Left hindlimb (tissue), 1 donor: ENCODE results near the gene MIB1.

Experiments
- DNase-seq: peaks from one replicate; pipeline ENCODE4 v3.0.0-alpha.2; 2018

The MIB1 gene

DNA sequence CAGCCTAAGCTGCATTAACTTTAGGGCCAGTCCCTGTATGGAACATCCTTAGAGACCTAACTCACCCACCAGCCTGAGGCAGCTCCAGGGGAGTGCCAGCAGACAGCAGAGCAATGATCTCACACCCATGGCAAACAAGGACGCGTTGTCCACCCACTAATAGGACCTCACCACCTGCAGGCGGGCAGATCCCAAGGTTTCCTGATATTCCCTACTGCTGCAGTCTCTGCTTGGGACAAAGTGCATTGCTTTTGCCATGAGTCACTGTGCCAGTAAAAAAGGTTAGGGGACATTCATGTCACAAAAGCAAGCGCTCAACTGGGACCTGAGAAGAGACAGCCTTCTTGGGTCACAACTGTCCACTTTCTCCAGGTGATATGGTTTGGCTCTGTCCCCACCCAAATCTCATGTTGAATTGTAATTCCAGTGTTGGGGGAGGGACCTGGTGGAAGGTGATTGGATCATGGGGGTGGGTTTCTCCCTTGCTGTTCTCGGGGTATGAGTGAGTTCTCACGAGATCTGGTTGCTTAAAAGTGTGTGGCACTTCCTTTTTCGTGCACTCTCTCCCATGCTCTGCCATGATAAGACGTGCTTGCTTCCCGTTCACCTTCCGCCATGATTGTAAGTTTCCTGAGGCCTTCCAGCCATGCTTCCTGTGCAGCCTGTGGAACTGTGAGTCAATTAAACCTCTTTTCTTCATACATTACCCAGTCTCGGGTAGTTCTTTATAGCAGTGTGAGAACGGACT is 160.2 kb downstream of the MIB1 start:
- no peak for DNase-seq

DNA sequence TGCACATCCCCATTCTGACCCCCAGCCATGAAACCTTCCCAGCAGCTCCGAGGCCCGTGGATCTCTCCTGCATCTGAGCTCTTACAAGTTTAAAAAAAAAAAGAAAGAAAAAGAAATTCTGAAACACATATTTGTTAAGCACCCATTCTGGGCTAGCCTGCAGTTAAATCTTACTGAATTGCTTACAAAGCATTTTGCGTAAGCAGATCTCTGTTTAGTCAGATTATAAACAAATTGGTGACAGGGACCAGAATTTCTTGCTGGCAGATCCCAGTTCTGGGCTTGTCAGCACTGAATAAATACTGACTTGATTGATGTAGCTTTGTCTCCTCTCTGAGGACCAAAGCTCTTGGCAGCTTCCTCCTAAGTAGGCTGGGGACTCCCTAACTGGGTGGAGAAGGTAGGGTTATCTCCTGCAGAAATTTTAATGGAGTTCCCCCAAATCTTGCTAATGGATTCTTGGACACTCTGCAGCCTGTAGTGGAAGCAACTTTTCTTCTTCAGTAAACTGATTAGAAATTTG is 160.9 kb downstream of the MIB1 start:
- no peak for DNase-seq

DNA sequence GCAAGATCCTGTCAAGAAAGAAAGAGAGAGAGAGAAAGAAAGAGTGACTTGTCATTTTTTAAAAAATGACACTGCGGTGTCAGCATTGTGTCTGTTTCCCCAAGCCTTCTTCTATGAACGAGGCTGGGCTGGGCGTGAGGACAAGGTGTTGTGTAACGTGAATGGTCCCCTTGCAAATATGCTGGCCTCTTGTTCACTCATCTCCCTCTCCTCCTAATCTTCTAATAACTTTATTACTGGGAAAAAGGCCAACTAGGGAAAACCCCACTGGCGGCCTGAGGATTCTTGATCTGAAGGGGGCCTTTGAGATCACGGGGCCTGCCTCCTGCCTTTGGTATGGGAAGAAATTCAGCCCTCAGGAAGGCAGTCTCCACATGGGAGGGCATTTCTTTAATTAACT is 163.1 kb downstream of the MIB1 start:
- DNase-seq: no peak

DNA sequence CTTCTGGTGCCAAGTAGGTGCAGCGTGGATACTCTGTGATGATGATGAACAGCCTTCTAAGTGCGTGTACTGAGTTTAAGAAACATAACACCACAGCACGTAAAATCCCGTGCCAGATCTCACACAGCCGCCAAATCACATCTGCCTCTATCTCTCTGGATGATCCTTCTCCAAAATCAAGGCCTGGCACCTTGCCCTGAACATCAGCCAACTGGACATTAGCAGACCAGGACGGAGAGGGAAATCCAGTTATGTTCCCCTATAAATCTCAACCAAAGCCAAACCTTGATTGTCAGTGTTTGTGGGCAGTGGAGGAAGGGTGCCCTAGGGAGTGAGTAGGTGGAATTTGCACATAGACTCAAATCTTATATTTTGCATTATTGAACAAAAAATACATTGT is 164.3 kb downstream of the MIB1 start:
- no peak for DNase-seq

DNA sequence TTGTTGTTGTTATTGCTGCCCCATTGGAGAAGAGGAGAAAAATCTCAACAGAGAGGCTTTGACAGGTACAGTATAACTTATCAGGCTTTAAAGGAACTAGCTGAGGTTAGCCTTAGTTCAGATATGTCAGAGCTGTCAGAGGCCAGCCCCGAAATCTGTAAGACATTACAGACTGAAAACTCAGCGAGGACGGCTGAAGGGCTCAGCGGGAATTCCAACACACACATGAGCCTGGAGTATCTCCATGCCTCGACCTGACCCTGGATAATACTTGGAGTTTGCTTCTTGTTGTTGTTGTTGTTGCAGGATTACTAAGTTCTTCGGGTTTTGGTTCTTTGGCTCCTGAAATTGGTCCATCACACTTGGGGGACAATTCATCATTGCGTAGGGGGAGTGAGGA is 166.9 kb downstream of the MIB1 start:
- no peak for DNase-seq

DNA sequence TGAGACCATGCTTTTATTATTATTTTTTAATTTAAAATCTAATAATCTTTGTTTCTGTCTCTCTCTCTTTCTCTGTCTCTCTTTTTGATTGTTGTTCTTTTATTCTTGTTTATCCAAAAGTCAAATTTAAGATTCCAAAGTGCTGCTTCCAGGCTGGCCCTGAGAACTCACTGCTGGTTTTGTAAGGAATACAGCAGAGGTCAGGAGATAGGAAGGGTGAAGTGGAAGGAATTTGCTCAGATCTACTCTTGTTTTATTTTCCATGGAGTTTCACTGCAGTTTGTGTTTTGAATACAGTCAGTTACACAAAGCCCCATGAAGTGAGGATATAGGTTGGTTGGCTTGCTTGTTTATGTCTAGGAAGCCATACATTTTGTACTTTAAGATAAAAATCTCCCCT is 168.1 kb downstream of the MIB1 start:
- no peak for DNase-seq

DNA sequence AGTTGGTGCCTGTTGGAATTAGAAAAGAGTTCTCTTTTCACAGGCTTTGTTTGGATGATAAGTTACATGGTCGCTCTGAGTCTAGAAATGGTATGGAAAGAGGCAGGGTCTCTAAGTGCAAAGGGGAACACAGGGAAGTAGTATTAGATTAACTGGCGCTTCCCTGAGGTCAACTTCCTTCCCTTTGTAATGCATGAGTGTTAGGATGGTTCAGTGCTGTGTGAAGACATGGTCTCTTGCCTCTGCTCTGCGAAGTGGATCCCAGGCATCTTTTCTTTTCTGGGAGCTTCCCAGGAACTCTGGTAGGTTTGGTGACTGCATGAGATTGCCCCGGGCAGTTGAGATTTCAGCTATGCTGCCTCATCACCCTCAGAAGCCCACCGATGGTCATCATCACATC is 170.3 kb downstream of the MIB1 start:
- DNase-seq: no peak

DNA sequence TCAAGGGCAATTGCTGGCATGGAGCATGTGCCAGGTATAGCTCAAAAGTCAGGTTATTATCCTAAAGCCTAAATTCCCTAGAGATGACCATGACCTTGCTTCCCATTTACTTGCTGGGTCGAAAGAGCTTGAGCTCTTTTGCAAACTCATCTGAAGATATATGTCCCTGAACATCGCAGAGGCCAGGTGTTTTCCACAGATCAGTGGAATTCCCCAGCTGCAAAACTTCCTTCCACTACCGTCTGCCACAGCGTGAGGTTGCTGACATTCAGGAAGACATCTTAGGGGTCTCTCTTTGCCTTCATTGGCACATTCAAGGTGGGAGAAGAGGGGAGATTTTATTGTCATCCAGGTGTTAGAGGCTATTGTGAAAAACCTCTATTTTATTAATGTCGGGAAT is 171.0 kb downstream of the MIB1 start:
- no peak for DNase-seq

DNA sequence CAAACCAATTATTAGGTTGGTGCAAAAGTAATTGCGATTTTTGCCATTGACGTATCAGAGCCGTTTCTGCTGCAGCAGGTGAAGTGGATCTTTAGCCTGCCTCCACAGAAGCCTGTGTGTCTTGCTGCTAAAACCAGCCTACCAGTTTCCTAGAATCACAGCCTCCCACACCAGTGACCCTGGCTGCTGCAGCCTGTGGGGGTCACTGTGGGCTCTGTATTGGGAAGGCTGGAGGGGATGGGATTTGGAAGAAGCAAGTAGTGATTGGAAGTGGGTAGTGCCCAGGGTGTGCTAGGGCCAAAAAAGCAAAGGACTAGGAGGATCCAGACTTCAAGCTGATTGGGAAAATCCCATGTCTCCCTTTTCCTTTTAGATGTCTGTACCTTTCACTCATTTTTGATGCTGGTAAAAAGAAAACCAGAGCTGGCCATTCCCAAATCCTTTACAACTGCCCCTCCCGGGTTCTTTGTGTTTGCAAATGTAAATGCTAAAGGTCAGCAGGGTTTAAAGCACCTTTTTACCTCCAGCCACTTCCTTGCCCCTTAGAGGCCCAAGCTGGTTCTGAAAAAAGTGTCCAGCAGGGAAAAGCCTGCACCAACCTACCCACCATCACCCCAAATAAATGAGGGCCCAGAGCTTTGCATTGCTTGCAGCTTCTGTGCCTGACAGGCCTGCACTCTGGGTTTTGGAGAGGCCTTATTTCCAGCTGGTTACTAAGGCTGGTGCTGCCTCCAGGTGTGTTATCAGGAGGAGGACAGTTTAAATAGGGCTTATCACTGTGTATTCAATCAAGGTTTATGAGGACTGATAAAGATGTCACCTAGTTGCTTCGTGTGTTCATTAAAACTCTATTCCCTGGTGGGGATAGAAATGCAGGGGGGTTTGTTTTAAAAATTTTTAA is 172.0 kb downstream of the MIB1 start:
- DNase-seq: no peak

DNA sequence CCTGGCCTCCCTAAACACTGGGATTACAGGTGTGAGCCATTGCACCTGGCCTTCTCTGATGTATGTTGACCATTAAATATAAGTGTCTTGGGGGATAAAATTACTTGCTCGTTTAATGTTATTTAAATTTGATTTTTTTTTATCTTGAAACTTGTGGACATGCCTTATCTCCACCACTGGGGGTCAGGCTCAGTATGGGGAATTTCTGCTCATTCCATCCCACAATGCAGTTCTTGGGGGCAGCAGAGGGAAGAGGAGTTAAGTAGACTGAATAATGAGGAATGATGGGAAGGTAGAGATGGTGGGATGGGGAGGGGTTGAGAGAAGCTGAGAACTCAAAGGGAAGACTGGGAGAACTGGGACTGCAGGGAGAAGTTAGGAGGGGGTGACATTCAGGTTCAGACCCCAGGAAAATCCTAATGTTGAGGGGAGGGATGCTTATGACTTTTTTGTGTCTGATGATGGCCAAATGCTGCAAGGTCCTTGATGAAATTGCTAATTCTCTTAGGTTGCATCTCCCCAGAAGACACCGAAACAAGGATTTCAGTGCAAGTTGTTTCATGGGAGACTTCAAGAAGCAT is 174.2 kb downstream of the MIB1 start:
- no peak for DNase-seq

DNA sequence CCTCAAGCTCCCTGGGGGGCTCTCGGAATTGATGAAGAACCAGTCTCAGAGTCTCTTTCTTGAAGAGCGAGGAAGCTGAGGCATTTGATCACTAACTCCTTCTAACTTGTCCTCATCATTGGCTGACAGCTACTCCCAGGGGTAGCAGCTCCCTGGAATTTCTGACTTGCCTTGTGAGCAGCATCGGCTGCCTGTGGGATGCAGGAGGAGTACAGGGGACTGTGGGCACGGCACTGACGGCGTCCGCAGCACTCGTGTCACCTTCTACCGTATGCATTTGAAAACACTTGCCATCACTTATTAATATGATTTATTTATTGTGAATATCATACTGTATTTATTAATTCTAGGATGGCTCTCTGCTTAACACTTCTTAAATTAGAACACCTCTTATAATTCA is 175.0 kb downstream of the MIB1 start:
- no peak for DNase-seq

DNA sequence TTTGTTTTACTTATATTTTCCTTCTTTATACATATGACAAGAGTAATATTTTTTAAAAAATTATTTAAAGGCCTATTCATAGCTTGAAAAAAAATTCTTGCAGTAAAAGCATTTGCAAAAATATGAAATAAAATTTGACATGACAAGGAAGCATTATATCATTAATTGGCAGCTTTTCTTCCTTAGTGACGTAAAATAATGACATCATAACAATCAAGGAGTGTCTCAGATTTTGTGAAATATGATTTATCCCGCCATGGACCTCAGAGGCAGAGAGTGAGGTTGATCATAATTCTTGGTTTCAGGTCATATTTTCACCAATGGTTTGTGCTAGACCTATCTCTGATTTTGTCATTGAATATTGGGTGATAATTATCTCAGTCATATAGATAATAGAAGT is 176.0 kb downstream of the MIB1 start:
- no peak for DNase-seq

DNA sequence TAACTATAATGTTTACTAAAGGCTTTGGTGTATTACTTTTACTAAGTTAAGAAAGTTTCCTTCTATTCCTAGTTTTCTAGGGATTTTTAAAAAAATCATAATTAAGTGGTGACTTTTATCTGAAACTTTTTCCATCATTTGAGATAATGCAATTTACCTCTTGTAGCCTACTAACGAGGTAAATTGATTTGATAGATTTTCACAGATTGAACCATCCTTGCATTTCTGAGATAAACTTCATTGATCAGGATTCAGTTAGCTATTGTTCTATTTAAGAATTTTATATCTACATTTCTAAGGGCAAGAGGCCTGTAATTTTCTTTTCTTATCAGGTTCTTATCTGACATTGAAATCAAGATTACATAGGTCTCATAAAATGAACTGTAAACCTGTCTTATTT is 178.1 kb downstream of the MIB1 start:
- no peak for DNase-seq
